CD4-positive, alpha-beta T cell treated with Interleukin-4 for 1 hour (primary cell): Measurements from ENCODE around the gene P4HB.

Experiments used
- DNase-seq, 2 donors: peaks; one replicate each; pipeline ENCODE4 v3.0.0-alpha.2; 2020 to 2022

Gene P4HB

GRCh38 chr17:81825841-81826466 is 34.4 kb downstream of the P4HB start:
- DNase-seq: no peak

- DNase-seq: no peak
Observed at GRCh38 chr17:81824595-81824994, 35.7 kb downstream of the P4HB start.

GRCh38 chr17:81823820-81824550 is 36.4 kb downstream of the P4HB start:
- no peak for DNase-seq

- no peak for DNase-seq
Observed at GRCh38 chr17:81822996-81823819, 37.1 kb downstream of the P4HB start.

GRCh38 chr17:81822312-81822637 is 38.1 kb downstream of the P4HB start:
- no peak for DNase-seq

GRCh38 chr17:81821603-81822311 is 38.6 kb downstream of the P4HB start:
- no peak for DNase-seq

GRCh38 chr17:81821147-81821546 is 39.2 kb downstream of the P4HB start:
- DNase-seq: no peak

- DNase-seq: no peak
Observed at GRCh38 chr17:81819708-81820107, 40.6 kb downstream of the P4HB start.

- no peak for DNase-seq
Observed at GRCh38 chr17:81817758-81818147, 42.6 kb downstream of the P4HB start.

- DNase-seq: no peak
Observed at GRCh38 chr17:81815646-81815986, 44.7 kb downstream of the P4HB start.

GRCh38 chr17:81814748-81815645 is 45.3 kb downstream of the P4HB start:
- no peak for DNase-seq

- DNase-seq: no peak
Observed at GRCh38 chr17:81813861-81814683, 46.3 kb downstream of the P4HB start.

GRCh38 chr17:81813371-81813684 is 47.0 kb downstream of the P4HB start:
- no peak for DNase-seq

- DNase-seq: no peak
Observed at GRCh38 chr17:81812571-81813370, 47.6 kb downstream of the P4HB start.

- DNase-seq: no peak
Observed at GRCh38 chr17:81811705-81812570, 48.4 kb downstream of the P4HB start.

GRCh38 chr17:81810892-81811704 is 49.2 kb downstream of the P4HB start:
- no peak for DNase-seq

GRCh38 chr17:81810476-81810875 is 49.9 kb downstream of the P4HB start:
- no peak for DNase-seq

GRCh38 chr17:81809556-81809998 is 50.8 kb downstream of the P4HB start:
- DNase-seq: no peak
